H1 (cell line): Measurements from ENCODE around the gene C4orf33. TPM values are rescaled to one million over a fixed set of nuclear protein-coding genes. Genes with fewer than 3 reads are reported as not detected.

Experiments
- TEAD4 ChIP-seq: IDR thresholded peaks from 2 replicates; pipeline ENCODE4 v1.6.1; 2012; ENCODE audit warnings: low read depth, low read length, inconsistent platforms, mixed read lengths
- polyA plus RNA-seq, 7 experiments: library from polyadenylated mRNA; depleted of rRNA in 3 of 7; stranded (reverse) in 5 of 7; unstranded in 2 of 7; fragments of >200 nt in 5 of 7; fragments of 200-250 nt in 2 of 7; gene quantifications; 1 replicate in 5 of 7; 2 replicates in 1 of 7; 4 replicates in 1 of 7; pipeline versions ENCODE4 v1.2.1 to v1.2.3, GENCODE V29; 2011 to 2013; ENCODE audit warnings: missing spikeins in 2 of 7, mixed read lengths in 2 of 7
- total RNA-seq: library from RNA; stranded (reverse); fragmentation: NEBNext Ultra II Directional; extraction: Animal tissue kit (Norgen Biotek cat#: 25700); gene quantifications from 2 replicates; pipeline ENCODE4 v1.2.1, GENCODE V29; 2021

The C4orf33 gene
- total and polyA plus RNA-seq, 2 of the 8 experiments (the other 6 are each of a cell fraction or from before 2014, with no cell fraction given): 3.4 to 6.0 TPM

GRCh38 chr4:129162450-129162849, 66.5 kb downstream of the C4orf33 start (continued):
- TF ChIP-seq TEAD4: no peak
